ENCODE results near the gene SMAD4.

DNA sequence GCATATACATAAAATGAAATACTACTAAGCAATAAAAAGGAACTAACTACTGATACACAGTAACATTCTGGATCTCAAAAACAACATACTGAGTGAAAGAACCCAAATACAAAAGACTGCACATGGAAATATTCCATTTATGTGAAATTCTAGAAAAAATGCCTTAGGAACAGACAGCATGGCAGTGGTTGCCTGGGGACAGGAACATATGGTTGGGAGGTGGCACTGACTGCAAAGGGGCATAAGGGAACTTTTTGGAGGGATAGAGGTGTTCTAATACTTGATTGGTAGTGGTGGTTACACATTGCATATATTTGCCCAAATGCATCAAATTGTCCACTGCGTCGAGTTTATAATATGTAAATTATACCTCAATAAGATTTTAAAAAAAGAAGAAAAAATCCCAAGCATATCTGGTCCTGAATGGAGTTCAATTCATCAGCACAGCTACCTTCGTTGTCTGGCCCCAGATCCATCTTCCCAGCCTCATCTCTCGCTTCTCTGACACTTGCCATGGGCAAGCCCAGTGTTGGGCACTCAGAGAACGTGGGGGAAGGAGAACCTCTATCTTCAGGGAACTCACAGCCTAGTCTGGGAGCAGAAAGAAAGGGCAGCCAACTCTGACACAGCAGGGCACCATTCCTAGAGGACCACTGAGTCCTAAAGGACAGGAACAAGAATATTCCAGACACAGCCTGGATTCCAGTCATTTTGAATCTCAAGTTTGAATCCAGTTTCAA lies 8.6 kb upstream of the SMAD4 start:
- TF ChIP-seq EZH2 (IDR thresholded peaks at IDR 0.05; ENCODE audit: borderline replicate concordance, insufficient read depth, low read depth, low read length, poor library complexity, severe bottlenecking) = no peak
- TF ChIP-seq, protein P1, sequence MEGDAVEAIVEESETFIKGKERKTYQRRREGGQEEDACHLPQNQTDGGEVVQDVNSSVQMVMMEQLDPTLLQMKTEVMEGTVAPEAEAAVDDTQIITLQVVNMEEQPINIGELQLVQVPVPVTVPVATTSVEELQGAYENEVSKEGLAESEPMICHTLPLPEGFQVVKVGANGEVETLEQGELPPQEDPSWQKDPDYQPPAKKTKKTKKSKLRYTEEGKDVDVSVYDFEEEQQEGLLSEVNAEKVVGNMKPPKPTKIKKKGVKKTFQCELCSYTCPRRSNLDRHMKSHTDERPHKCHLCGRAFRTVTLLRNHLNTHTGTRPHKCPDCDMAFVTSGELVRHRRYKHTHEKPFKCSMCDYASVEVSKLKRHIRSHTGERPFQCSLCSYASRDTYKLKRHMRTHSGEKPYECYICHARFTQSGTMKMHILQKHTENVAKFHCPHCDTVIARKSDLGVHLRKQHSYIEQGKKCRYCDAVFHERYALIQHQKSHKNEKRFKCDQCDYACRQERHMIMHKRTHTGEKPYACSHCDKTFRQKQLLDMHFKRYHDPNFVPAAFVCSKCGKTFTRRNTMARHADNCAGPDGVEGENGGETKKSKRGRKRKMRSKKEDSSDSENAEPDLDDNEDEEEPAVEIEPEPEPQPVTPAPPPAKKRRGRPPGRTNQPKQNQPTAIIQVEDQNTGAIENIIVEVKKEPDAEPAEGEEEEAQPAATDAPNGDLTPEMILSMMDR (IDR thresholded peaks at IDR 0.05) = no peak
